HCT116 (cell line): Measurements from ENCODE around the gene SHROOM3. TPM values are rescaled to one million over a fixed set of nuclear protein-coding genes. Genes with fewer than 3 reads are reported as not detected.

Experiments
- ATAC-seq: fragments of 200-7000 bp; cut with Tn5 transposase; 2 replicates; pipeline ENCODE4 v1.9.1; 2020; ENCODE audit warnings: mild to moderate bottlenecking, moderate library complexity
- BruUV-seq: library from RNA; stranded (reverse); fragments of 400-500 nt; replicated peaks from 2 replicates; lab custom pipeline; 2021; lab: Mats Ljungman, UMichigan
- CTCF ChIA-PET: fragments of 300-600 bp; sonication (Branson Sonifier 250); formaldehyde crosslinking; loops from one replicate; lab custom pipeline; 2021; ENCODE audit warnings: antibody characterized with exemption; lab: Charles Lee
- POLR2A ChIA-PET: fragments of 300-600, 350-600 bp; sonication (Branson Sonifier 250); formaldehyde crosslinking; loops from one replicate; lab custom pipeline; 2021; ENCODE audit warnings: antibody characterized with exemption; lab: Charles Lee
- RAD21 ChIA-PET, 2 experiments: fragments of 300-600 bp; sonication (Branson Sonifier 250); formaldehyde crosslinking; loops; one replicate each; lab custom pipeline; 2023; ENCODE audit warnings: low total read pairs in 2 of 2; ENCODE audit not compliant: uncharacterized antibody in 2 of 2, unreplicated experiment in 2 of 2, low non-redundant PET in 1 of 2; lab: Charles Lee
- DNase-seq: peaks from one replicate; pipeline ENCODE4 v3.0.0-alpha.2; 2010; ENCODE audit warnings: low read depth, low spot score
- H2AFZ ChIP-seq: fragments of 200-600 bp; shearing (Covaris generic), sonication (generic); 2 replicates; pipeline ENCODE4 v1.6.1; 2017; ENCODE audit warnings: low read depth, mixed run types, mixed read lengths, antibody characterized with exemption, low read length; ENCODE audit not compliant: poor library complexity, severe bottlenecking
- H3K27ac ChIP-seq: 2 replicates; pipeline ENCODE4 v1.5.1; 2012; ENCODE audit warnings: low read depth, low read length
- H3K27me3 ChIP-seq: fragments of 200-600 bp; sonication (generic); 2 replicates; pipeline ENCODE4 v1.6.1; 2016; ENCODE audit warnings: mixed run types, low read length, mixed read lengths; ENCODE audit not compliant: insufficient read depth
- H3K36me3 ChIP-seq, 2 experiments: fragments of 200-500 bp in 1 of 2; fragments of 200-600 bp in 1 of 2; sonication (Bioruptor generic) in 1 of 2; sonication (generic) in 1 of 2; 2 replicates each; pipeline versions ENCODE4 v1.5.1 to v1.6.1; 2014 to 2016; ENCODE audit warnings: low read length in 2 of 2, inconsistent platforms in 1 of 2, mixed read lengths in 1 of 2, mixed run types in 1 of 2; ENCODE audit not compliant: insufficient read depth in 2 of 2, control insufficient read depth in 1 of 2
- H3K4me1 ChIP-seq, 2 experiments: fragments of 200-600 bp in 1 of 2; sonication (generic) in 1 of 2; 2 replicates each; pipeline versions ENCODE4 v1.5.1 to v1.6.1; 2012 to 2017; ENCODE audit warnings: low read length in 2 of 2, inconsistent platforms in 1 of 2, mild to moderate bottlenecking in 1 of 2, mixed read lengths in 1 of 2, mixed run types in 1 of 2, moderate library complexity in 1 of 2; ENCODE audit not compliant: insufficient read depth in 2 of 2, control insufficient read depth in 1 of 2
- H3K4me2 ChIP-seq: fragments of 200-600 bp; sonication (generic); 2 replicates; pipeline ENCODE4 v1.6.1; 2017; ENCODE audit warnings: mixed run types, low read length, mixed read lengths
- H3K4me3 ChIP-seq, 2 experiments: fragments of 200-600 bp in 1 of 2; sonication (generic) in 1 of 2; replicated peaks in 1 of 2; 2 replicates each; pipeline ENCODE4 v1.5.1; 2011 to 2016; ENCODE audit warnings: low read length in 2 of 2, control low read depth in 1 of 2, low read depth in 1 of 2, mild to moderate bottlenecking in 1 of 2, mixed read lengths in 1 of 2, mixed run types in 1 of 2
- H3K79me2 ChIP-seq: fragments of 200-600 bp; sonication (generic); 2 replicates; pipeline ENCODE4 v1.6.1; 2017; ENCODE audit warnings: mild to moderate bottlenecking, mixed run types, low read length, moderate library complexity, mixed read lengths; ENCODE audit not compliant: insufficient read depth
- H3K9ac ChIP-seq: fragments of 200-600 bp; sonication (generic); 2 replicates; pipeline ENCODE4 v1.6.1; 2016; ENCODE audit warnings: low read length, mixed read lengths
- H3K9me2 ChIP-seq: fragments of 200-600 bp; sonication (generic), shearing (Covaris generic); 2 replicates; pipeline ENCODE4 v1.6.1; 2017; ENCODE audit warnings: mixed run types, mild to moderate bottlenecking, moderate library complexity; ENCODE audit not compliant: insufficient read depth
- H3K9me3 ChIP-seq, 2 experiments: fragments of 200-500 bp in 1 of 2; fragments of 200-600 bp in 1 of 2; sonication (Bioruptor generic) in 1 of 2; sonication (generic) in 1 of 2; 2 replicates each; pipeline ENCODE4 v1.6.1; 2014 to 2017; ENCODE audit warnings: low read length in 2 of 2, mixed read lengths in 2 of 2, inconsistent platforms in 1 of 2, low read depth in 1 of 2, mild to moderate bottlenecking in 1 of 2, mixed run types in 1 of 2, moderate library complexity in 1 of 2; ENCODE audit not compliant: control insufficient read depth in 1 of 2, insufficient read depth in 1 of 2
- H4K20me1 ChIP-seq: fragments of 200-600 bp; sonication (generic), shearing (Covaris generic); 2 replicates; pipeline ENCODE4 v1.6.1; 2017; ENCODE audit warnings: mixed run types, mild to moderate bottlenecking, moderate library complexity; ENCODE audit not compliant: insufficient read depth
- CEBPB ChIP-seq: IDR thresholded peaks from 2 replicates; pipeline ENCODE4 v1.6.1; 2012; ENCODE audit warnings: low read depth
- EGR1 ChIP-seq: IDR thresholded peaks from 2 replicates; pipeline ENCODE4 v1.6.1; 2012; ENCODE audit warnings: low read depth
- EZH2 ChIP-seq: fragments of 200-600 bp; sonication (generic); IDR thresholded peaks from 2 replicates; pipeline ENCODE4 v1.6.1; 2017; ENCODE audit warnings: antibody characterized with exemption, mixed run types
- EZH2phosphoT487 ChIP-seq: fragments of 200-600 bp; IDR thresholded peaks from 2 replicates; pipeline ENCODE4 v1.6.1; 2018; ENCODE audit warnings: antibody characterized with exemption, borderline replicate concordance
- FOSL1 ChIP-seq: IDR thresholded peaks from 2 replicates; pipeline ENCODE4 v1.6.1; 2012; ENCODE audit warnings: low read depth
- POLR2A ChIP-seq: IDR thresholded peaks from 2 replicates; pipeline ENCODE4 v1.7.0; 2011; ENCODE audit warnings: borderline replicate concordance; ENCODE audit not compliant: insufficient read depth, insufficient read length; ENCODE audit errors: extremely low read depth
- POLR2AphosphoS5 ChIP-seq: IDR thresholded peaks from 2 replicates; pipeline ENCODE4 v1.6.1; 2011; ENCODE audit warnings: mild to moderate bottlenecking, low read depth, low read length, moderate library complexity
- RAD21 ChIP-seq: IDR thresholded peaks from 2 replicates; pipeline ENCODE4 v1.6.1; 2012; ENCODE audit warnings: low read depth, mild to moderate bottlenecking
- SIN3A ChIP-seq: IDR thresholded peaks from 2 replicates; pipeline ENCODE4 v1.6.1; 2012; ENCODE audit warnings: low read depth
- SP1 ChIP-seq: IDR thresholded peaks from 2 replicates; pipeline ENCODE4 v1.6.1; 2012; ENCODE audit warnings: low read depth
- TCF7L2 ChIP-seq: IDR thresholded peaks from 2 replicates; pipeline ENCODE4 v1.7.0; 2011; ENCODE audit warnings: borderline replicate concordance, inconsistent platforms; ENCODE audit not compliant: insufficient read depth, insufficient read length; ENCODE audit errors: extremely low read depth
- YY1 ChIP-seq: IDR thresholded peaks from 2 replicates; pipeline ENCODE4 v1.6.1; 2011; ENCODE audit warnings: low read length, low read depth, moderate library complexity, mild to moderate bottlenecking; ENCODE audit not compliant: insufficient replicate concordance; ENCODE audit errors: extremely low read depth
- ZFX ChIP-seq: fragments of 450-650 bp; IDR thresholded peaks from 2 replicates; pipeline ENCODE4 v1.6.1; 2017
- ZNF274 ChIP-seq: fragments of 200-500 bp; sonication (Bioruptor generic); IDR thresholded peaks from 2 replicates; pipeline ENCODE4 v1.6.1; 2014; ENCODE audit warnings: mild to moderate bottlenecking, low read depth, low read length, inconsistent platforms
- intact Hi-C: fragments of 100-400 bp; cut with micrococcal nuclease; formaldehyde crosslinking; loops from 2 replicates; pipeline ENCODE4 v1.10.0; 2022
- total RNA-seq: library from RNA; stranded (reverse); gene quantifications from one replicate; pipeline ENCODE4 v1.2.1, GENCODE V29; 2021; ENCODE audit not compliant: unreplicated experiment
- TF ChIP-seq, protein P1 (sequence below), 3 experiments: fragments of 200-600 bp in 1 of 3; sonication (generic) in 1 of 3; IDR thresholded peaks in 2 of 3; conservative IDR thresholded peaks in 1 of 3; 2 replicates each; pipeline ENCODE4 v1.5.1; 2012 to 2017; ENCODE audit warnings: low read depth in 2 of 3, low read length in 2 of 3, antibody characterized with exemption in 1 of 3, borderline replicate concordance in 1 of 3, control low read depth in 1 of 3, mild to moderate bottlenecking in 1 of 3, mixed read lengths in 1 of 3, mixed run types in 1 of 3, moderate library complexity in 1 of 3; ENCODE audit not compliant: insufficient read depth in 1 of 3
- TF ChIP-seq, protein P2 (sequence below): IDR thresholded peaks from 2 replicates; pipeline ENCODE4 v1.6.1; 2012
- TF ChIP-seq, protein P3 (sequence below): IDR thresholded peaks from 2 replicates; pipeline ENCODE4 v1.6.1; 2012; ENCODE audit warnings: low read depth
- TF ChIP-seq, protein P4 (sequence below): IDR thresholded peaks from 2 replicates; pipeline ENCODE4 v1.6.1; 2012

SHROOM3 gene
- total RNA-seq, 1 experiment from 2014 or later = 22.5 TPM

DNA sequence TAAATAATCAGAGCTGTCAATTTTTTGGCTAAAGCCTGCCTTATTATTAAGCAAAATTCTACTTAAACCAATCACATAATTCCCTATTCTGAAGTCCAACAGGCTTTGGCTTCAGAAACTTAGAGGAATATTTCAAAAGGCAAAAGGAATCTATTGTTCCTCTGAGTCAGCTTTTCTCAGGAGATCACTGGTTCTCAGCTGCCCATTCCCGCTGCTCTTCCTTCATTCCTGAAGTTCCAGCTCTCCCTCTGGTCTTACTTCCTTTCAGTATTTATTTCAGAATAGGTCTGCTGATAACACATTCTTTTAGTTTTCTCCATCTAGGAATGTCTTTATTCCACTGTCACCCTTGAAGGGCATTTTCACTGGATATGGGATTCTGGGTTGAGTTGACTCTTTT, 329.2 kb downstream of the SHROOM3 start:
- Histone ChIP-seq H3K36me3 (no peaks in the 10 kb centered on the region), H3K4me3 (no peak overlapping the region), H3K9ac (no peak overlapping the region), H3K4me1 (no peaks in the 10 kb centered on the region; a peak in 1 of 4 replicates), H3K27me3 (no peaks in the 10 kb centered on the region), H3K4me2 (no peak overlapping the region), H3K79me2 (no peaks in the 10 kb centered on the region), H3K27ac (no peak overlapping the region), H3K9me3 (no peaks in the 10 kb centered on the region), H2AFZ (no peak overlapping the region), H4K20me1 (no peaks in the 10 kb centered on the region), H3K9me2 (no peaks in the 10 kb centered on the region)
- RAD21 ChIA-PET = no interaction called here
- CTCF ChIA-PET = no interaction called here
- intact Hi-C loops = no loop called here
- no TSS peak for BruUV-seq
- DNase-seq (no peak), ATAC-seq (no peak)
- no peak for TF ChIP-seq FOSL1
- no peak for TF ChIP-seq SP1
- TF ChIP-seq YY1 = no peak
- TF ChIP-seq ZNF274 = no peak
- TF ChIP-seq SIN3A = no peak
- TF ChIP-seq, protein P1, sequence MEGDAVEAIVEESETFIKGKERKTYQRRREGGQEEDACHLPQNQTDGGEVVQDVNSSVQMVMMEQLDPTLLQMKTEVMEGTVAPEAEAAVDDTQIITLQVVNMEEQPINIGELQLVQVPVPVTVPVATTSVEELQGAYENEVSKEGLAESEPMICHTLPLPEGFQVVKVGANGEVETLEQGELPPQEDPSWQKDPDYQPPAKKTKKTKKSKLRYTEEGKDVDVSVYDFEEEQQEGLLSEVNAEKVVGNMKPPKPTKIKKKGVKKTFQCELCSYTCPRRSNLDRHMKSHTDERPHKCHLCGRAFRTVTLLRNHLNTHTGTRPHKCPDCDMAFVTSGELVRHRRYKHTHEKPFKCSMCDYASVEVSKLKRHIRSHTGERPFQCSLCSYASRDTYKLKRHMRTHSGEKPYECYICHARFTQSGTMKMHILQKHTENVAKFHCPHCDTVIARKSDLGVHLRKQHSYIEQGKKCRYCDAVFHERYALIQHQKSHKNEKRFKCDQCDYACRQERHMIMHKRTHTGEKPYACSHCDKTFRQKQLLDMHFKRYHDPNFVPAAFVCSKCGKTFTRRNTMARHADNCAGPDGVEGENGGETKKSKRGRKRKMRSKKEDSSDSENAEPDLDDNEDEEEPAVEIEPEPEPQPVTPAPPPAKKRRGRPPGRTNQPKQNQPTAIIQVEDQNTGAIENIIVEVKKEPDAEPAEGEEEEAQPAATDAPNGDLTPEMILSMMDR (IDR thresholded peaks at IDR 0.05 in 2 of 3, conservative IDR thresholded peaks at IDR 0.05 in 1 of 3; ENCODE audit: borderline replicate concordance in 1 of 3, insufficient read depth in 1 of 3, low read depth in 2 of 3, low read length in 2 of 3) = no peak
- TF ChIP-seq RAD21 = no peak
- TF ChIP-seq TCF7L2 = no peak
- TF ChIP-seq, protein P2, sequence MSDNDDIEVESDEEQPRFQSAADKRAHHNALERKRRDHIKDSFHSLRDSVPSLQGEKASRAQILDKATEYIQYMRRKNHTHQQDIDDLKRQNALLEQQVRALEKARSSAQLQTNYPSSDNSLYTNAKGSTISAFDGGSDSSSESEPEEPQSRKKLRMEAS = no peak
- TF ChIP-seq, protein P3, sequence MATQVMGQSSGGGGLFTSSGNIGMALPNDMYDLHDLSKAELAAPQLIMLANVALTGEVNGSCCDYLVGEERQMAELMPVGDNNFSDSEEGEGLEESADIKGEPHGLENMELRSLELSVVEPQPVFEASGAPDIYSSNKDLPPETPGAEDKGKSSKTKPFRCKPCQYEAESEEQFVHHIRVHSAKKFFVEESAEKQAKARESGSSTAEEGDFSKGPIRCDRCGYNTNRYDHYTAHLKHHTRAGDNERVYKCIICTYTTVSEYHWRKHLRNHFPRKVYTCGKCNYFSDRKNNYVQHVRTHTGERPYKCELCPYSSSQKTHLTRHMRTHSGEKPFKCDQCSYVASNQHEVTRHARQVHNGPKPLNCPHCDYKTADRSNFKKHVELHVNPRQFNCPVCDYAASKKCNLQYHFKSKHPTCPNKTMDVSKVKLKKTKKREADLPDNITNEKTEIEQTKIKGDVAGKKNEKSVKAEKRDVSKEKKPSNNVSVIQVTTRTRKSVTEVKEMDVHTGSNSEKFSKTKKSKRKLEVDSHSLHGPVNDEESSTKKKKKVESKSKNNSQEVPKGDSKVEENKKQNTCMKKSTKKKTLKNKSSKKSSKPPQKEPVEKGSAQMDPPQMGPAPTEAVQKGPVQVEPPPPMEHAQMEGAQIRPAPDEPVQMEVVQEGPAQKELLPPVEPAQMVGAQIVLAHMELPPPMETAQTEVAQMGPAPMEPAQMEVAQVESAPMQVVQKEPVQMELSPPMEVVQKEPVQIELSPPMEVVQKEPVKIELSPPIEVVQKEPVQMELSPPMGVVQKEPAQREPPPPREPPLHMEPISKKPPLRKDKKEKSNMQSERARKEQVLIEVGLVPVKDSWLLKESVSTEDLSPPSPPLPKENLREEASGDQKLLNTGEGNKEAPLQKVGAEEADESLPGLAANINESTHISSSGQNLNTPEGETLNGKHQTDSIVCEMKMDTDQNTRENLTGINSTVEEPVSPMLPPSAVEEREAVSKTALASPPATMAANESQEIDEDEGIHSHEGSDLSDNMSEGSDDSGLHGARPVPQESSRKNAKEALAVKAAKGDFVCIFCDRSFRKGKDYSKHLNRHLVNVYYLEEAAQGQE = no peak
- no peak for TF ChIP-seq EGR1
- no peak for TF ChIP-seq POLR2AphosphoS5
- no peak for TF ChIP-seq EZH2
- TF ChIP-seq, protein P4, sequence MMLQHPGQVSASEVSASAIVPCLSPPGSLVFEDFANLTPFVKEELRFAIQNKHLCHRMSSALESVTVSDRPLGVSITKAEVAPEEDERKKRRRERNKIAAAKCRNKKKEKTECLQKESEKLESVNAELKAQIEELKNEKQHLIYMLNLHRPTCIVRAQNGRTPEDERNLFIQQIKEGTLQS = no peak
- TF ChIP-seq CEBPB = no peak
- TF ChIP-seq EZH2phosphoT487 = no peak
- TF ChIP-seq POLR2A = no peak
- TF ChIP-seq ZFX = no peak
- POLR2A ChIA-PET = no interaction called here
